Natural killer cell (primary cell): Measurements from ENCODE around the gene CCT6B. TPM values are rescaled to one million over a fixed set of nuclear protein-coding genes. Genes with fewer than 3 reads are reported as not detected.
A peak's percentile ranks its signal among the peaks of the same experiment; 100 is the strongest.

ENCODE experiments used
- ATAC-seq, 3 donors: fragments of 150-1000 bp in 2 of 3; fragments of 200-7000 bp in 1 of 3; cut with Tn5 transposase; 1 replicate in 1 of 3; 2 replicates in 2 of 3; pipeline ENCODE4 v1.10.0; 2021; ENCODE audit warnings: mild to moderate bottlenecking in 2 of 3, moderate library complexity in 2 of 3
- DNase-seq, 2 donors: peaks; one replicate each; pipeline versions ENCODE4 v3.0.0 to v3.0.0-alpha.2; 2013 to 2021; ENCODE audit warnings: mixed read lengths in 1 of 2
- H3K27ac ChIP-seq: one replicate; pipeline ENCODE4 v1.5.1; 2013; ENCODE audit warnings: mild to moderate bottlenecking, low read length
- H3K27me3 ChIP-seq: one replicate; pipeline ENCODE4 v1.6.1; 2013; ENCODE audit warnings: low read length; ENCODE audit not compliant: control insufficient read depth, insufficient read depth
- H3K36me3 ChIP-seq: one replicate; pipeline ENCODE4 v1.6.1; 2013; ENCODE audit warnings: low read length; ENCODE audit not compliant: control insufficient read depth, insufficient read depth
- H3K4me1 ChIP-seq: one replicate; pipeline ENCODE4 v1.6.1; 2013; ENCODE audit warnings: low read length; ENCODE audit not compliant: control insufficient read depth, insufficient read depth
- H3K4me3 ChIP-seq: one replicate; pipeline ENCODE4 v1.5.1; 2013; ENCODE audit warnings: low read length
- H3K9me3 ChIP-seq: one replicate; pipeline ENCODE4 v1.6.1; 2013; ENCODE audit warnings: low read length; ENCODE audit not compliant: control insufficient read depth, insufficient read depth
- H3K27ac Mint-ChIP-seq, 2 donors: one replicate each; pipeline ENCODE4 v1.8.0; 2022; ENCODE audit warnings: mild to moderate bottlenecking in 2 of 2, mixed read lengths in 2 of 2, moderate library complexity in 1 of 2
- H3K27me3 Mint-ChIP-seq, 2 donors: one replicate each; pipeline ENCODE4 v1.8.0; 2022; ENCODE audit warnings: low read depth in 2 of 2, mixed read lengths in 2 of 2
- H3K36me3 Mint-ChIP-seq: one replicate; pipeline ENCODE4 v1.8.0; 2022; ENCODE audit warnings: mixed read lengths
- H3K4me1 Mint-ChIP-seq, 2 donors: one replicate each; pipeline ENCODE4 v1.8.0; 2022; ENCODE audit warnings: mixed read lengths in 2 of 2
- H3K4me3 Mint-ChIP-seq: one replicate; pipeline ENCODE4 v1.8.0; 2022; ENCODE audit warnings: mild to moderate bottlenecking, moderate library complexity, mixed read lengths
- H3K9me3 Mint-ChIP-seq, 2 donors: one replicate each; pipeline ENCODE4 v1.8.0; 2022; ENCODE audit warnings: mixed read lengths in 2 of 2
- CTCF ChIP-seq: fragments of 200-600 bp; IDR thresholded peaks from one replicate; pipeline ENCODE4 v1.8.0; 2022; ENCODE audit warnings: antibody characterized with exemption
- WGBS: methylation state at CpG from one replicate; pipeline ENCODE4 v1.1.7; 2013; ENCODE audit warnings: missing lambda C conversion rate; ENCODE audit not compliant: insufficient coverage; 5-methylcytosine and 5-hydroxymethylcytosine counted together
- intact Hi-C: fragments of 100-400 bp; cut with micrococcal nuclease; formaldehyde crosslinking; loops from one replicate; pipeline ENCODE4 v1.14.2; 2022
- total RNA-seq, 4 donors: library from RNA; stranded (reverse); fragments of 120-200 nt in 1 of 4; gene quantifications; one replicate each; pipeline versions ENCODE4 v1.2.3 to v1.2.4, GENCODE V29; 2013 to 2022

The CCT6B gene
- 1 to 10 TPM; 4.1 to 4.7 (median 4.3) TPM for total RNA-seq
- total RNA-seq (2013) = 3.3 TPM

- peaks cover 0 to 4% of the 10 kb centered on the region in 2 donors for H3K9me3 Mint-ChIP-seq
- DNase-seq (peak; percentile 89 to 97), ATAC-seq (peak; percentile 92 to 94 (median 93))
- Histone ChIP-seq H3K9me3 (no peaks in the 10 kb centered on the region), H3K27ac (peak within 1 kb of the TSS; percentile 97), H3K27me3 (no peaks in the 10 kb centered on the region), H3K4me3 (peak within 1 kb of the TSS; percentile 95), H3K36me3 (peaks cover 18% of the 10 kb centered on the region), H3K4me1 (peaks cover 15% of the 10 kb centered on the region)
- H3K4me3 Mint-ChIP-seq = peak within 1 kb of the TSS; percentile 100
- peaks cover 28 to 32% of the 10 kb centered on the region in 2 donors for H3K4me1 Mint-ChIP-seq
- intact Hi-C loops = loop anchor here (1.0 kb wide), 2 partner anchors 19 to 128 kb away; partner anchors contain the start of gene LIG3
- peak within 1 kb of the TSS; percentile 99 to 100 for H3K27ac Mint-ChIP-seq
- under 1% methylated on average over 65 of the region's 65 CpGs for WGBS
- H3K36me3 Mint-ChIP-seq = peaks cover 21% of the 10 kb centered on the region
- peaks cover 12 to 18% of the 10 kb centered on the region in 2 donors for H3K27me3 Mint-ChIP-seq
- no peak for TF ChIP-seq CTCF
These were observed at the start of gene CCT6B, which contains the start of gene ZNF830 for GRCh38 chr17:34961093-34961911. Gene CCT6B, minus strand, starts transcription at chr17:34961460. Its CDS starts 67 bp downstream, at chr17:34961393. Gene ZNF830, plus strand, starts transcription at chr17:34961540. Its CDS starts 27 bp downstream, at chr17:34961567.

DNA sequence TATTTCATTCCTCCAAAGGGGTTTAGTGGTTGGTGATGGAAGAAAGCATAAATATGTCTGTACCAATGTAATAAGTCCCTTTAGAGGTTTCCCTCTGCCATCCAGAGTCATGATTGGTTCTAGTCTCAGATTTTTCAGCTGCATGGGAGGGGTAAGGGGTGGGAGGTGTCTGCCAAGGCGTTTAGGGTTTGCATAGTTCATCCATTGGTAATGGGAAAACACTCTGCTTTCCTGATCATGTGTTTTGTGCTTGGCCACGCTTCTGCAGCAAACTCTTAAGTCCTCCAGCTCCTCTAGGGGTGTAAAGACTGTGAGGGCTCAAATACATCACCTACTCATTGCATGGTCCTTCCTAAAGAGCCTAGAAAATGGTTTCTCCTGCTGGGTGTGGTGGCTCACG lies 48.8 kb upstream of the CCT6B start:
- no peaks in the 10 kb centered on the region for H3K27me3 Mint-ChIP-seq
- Histone ChIP-seq H3K36me3 (peaks cover 58% of the 10 kb centered on the region), H3K4me3 (no peak overlapping the region), H3K4me1 (no peaks in the 10 kb centered on the region), H3K27me3 (no peaks in the 10 kb centered on the region), H3K9me3 (no peaks in the 10 kb centered on the region), H3K27ac (no peak overlapping the region)
- no peaks in the 10 kb centered on the region for H3K4me1 Mint-ChIP-seq
- no peak for TF ChIP-seq CTCF
- DNase-seq (no peak), ATAC-seq (no peak)
- H3K27ac Mint-ChIP-seq = no peak overlapping the region
- 95% methylated on average over 3 of the region's 3 CpGs for WGBS
- no peak overlapping the region for H3K4me3 Mint-ChIP-seq
- H3K36me3 Mint-ChIP-seq = peaks cover 7% of the 10 kb centered on the region
- no peaks in the 10 kb centered on the region for H3K9me3 Mint-ChIP-seq
- intact Hi-C loops = no loop called here

DNA sequence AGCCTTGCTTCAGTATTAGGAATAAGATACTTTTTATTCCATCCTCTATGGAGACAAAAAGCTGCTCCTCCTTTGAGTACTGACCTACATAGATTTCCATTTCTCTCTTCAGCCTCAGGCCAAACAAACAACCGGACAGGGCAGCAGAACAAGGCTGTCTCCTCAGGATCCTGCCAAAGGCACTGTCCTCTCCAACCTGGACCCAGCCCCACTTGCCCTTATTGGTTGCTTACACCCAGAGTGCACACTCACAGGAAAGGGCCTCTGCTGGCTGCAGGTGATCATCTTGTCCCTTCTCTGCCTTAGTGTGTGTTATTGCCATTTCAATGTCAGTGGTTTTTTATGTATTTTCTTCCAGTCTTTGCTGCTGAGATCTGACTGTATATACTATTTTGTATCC lies 45.7 kb upstream of the CCT6B start:
- no peak for ATAC-seq
- no peak for DNase-seq
- Mint-ChIP-seq H3K9me3 (no peaks in the 10 kb centered on the region), H3K4me3 (no peak overlapping the region), H3K36me3 (peaks cover 7% of the 10 kb centered on the region), H3K27ac (peak overlapping the region; percentile 51 to 75), H3K27me3 (no peaks in the 10 kb centered on the region), H3K4me1 (no peaks in the 10 kb centered on the region)
- Histone ChIP-seq H3K36me3 (peaks cover 35% of the 10 kb centered on the region), H3K9me3 (no peaks in the 10 kb centered on the region), H3K27ac (no peak overlapping the region), H3K4me3 (no peak overlapping the region), H3K27me3 (no peaks in the 10 kb centered on the region), H3K4me1 (no peaks in the 10 kb centered on the region)
- WGBS = 96% methylated on average over 1 of the region's 1 CpG
- intact Hi-C loops = no loop called here
- TF ChIP-seq CTCF = no peak
